GM18858 (cell line): ENCODE measurements around the gene EXOSC5.
A peak's percentile ranks its signal among the peaks of the same experiment; 100 is the strongest.
"Not testable (repeated sequence)": the region's sequence is repeated elsewhere in the genome, so short reads cannot be mapped to it uniquely, and the experiment has no call there.

Source experiments
- ATAC-seq: cut with Tn5 transposase; IDR thresholded peaks from one replicate; pipeline ENCODE4 v1.9.1; 2021; ENCODE audit not compliant: unreplicated experiment

EXOSC5 gene

GRCh38 chr19:41397086-41398049, at the start of gene EXOSC5, which contains the start of gene BCKDHA:
Gene EXOSC5 (minus strand): TSS chr19:41397359. CDS start chr19:41397328, 31 bp downstream.
Gene BCKDHA (plus strand): TSS chr19:41397818. CDS start chr19:41397828, 10 bp downstream.
- ATAC-seq = peak; percentile 72

- ATAC-seq = no peak
Observed at GRCh38 chr19:41445575-41445974, 48.4 kb upstream of the EXOSC5 start.

- no peak for ATAC-seq
Observed at GRCh38 chr19:41443813-41444455, 46.8 kb upstream of the EXOSC5 start.

- no peak for ATAC-seq
Observed at GRCh38 chr19:41442473-41443355, 45.6 kb upstream of the EXOSC5 start, which contains the start of gene ERICH4. Gene ERICH4 (plus strand): TSS chr19:41443156. CDS start chr19:41443170, 14 bp downstream.

GRCh38 chr19:41441321-41441945, 44.3 kb upstream of the EXOSC5 start:
- ATAC-seq = no peak

GRCh38 chr19:41439441-41440222, 42.5 kb upstream of the EXOSC5 start, which contains the start of gene DMAC2:
Gene DMAC2 (minus strand): TSS chr19:41439912. CDS start chr19:41439899, 13 bp downstream.
- peak; percentile 81 for ATAC-seq

- ATAC-seq = no peak
Observed at GRCh38 chr19:41437944-41438574, 40.9 kb upstream of the EXOSC5 start.

GRCh38 chr19:41436674-41436951, 39.5 kb upstream of the EXOSC5 start:
- ATAC-seq = no peak

- ATAC-seq = no peak
Observed at GRCh38 chr19:41435936-41436673, 38.9 kb upstream of the EXOSC5 start.

GRCh38 chr19:41435376-41435775, 38.2 kb upstream of the EXOSC5 start:
- ATAC-seq = not testable (repeated sequence)

GRCh38 chr19:41434450-41434849, 37.3 kb upstream of the EXOSC5 start:
- no peak for ATAC-seq

GRCh38 chr19:41433171-41433570, 36.0 kb upstream of the EXOSC5 start:
- no peak for ATAC-seq

GRCh38 chr19:41431426-41432386, 34.5 kb upstream of the EXOSC5 start:
- ATAC-seq = no peak

- no peak for ATAC-seq
Observed at GRCh38 chr19:41430922-41431321, 33.8 kb upstream of the EXOSC5 start.

GRCh38 chr19:41428481-41428859, 31.3 kb upstream of the EXOSC5 start:
- ATAC-seq = no peak

- ATAC-seq = no peak
Observed at GRCh38 chr19:41427647-41428480, 30.7 kb upstream of the EXOSC5 start.
